Measurements from ENCODE around the gene IRF1.

IRF1 gene

DNA sequence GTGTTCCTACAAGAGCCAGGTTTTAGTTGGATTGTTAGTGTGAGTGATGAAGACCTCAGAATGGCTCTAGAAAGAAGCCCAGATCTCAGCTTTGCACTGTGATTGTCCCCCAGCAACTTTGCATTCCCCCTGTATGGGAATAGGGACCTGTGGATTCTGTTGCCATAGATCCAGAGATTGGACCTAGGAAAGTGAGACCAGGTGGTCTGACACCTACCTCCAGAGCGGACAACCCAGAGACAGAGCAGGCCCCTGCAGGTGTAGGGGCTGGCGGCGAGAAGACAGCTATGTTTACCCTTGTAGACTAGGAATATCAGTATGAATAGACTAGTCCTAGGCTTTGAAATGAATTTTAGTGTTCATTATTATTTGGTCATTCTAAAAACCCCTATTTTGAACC lies 53.6 kb downstream of the IRF1 start:
- no peak for DNase-seq

DNA sequence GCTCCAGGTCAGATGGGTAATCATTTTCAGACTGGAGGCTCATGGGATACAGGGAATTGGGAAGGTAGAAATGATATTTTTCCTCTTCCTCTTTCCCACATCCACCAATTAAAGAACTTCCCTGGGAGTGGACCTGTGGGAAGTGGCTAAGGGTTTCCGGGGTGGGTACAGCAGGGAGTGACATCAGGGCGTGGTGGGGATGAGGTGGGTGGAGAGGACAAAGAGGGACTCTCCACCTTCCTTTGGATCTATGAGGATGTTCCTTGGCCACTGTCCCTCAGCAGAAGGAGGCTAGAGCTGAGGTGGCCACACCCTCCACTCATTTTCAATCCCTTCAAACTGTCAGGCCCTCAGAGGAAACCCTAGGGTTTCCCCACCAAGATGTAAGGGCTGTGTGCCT lies 54.7 kb downstream of the IRF1 start:
- no peak for DNase-seq

DNA sequence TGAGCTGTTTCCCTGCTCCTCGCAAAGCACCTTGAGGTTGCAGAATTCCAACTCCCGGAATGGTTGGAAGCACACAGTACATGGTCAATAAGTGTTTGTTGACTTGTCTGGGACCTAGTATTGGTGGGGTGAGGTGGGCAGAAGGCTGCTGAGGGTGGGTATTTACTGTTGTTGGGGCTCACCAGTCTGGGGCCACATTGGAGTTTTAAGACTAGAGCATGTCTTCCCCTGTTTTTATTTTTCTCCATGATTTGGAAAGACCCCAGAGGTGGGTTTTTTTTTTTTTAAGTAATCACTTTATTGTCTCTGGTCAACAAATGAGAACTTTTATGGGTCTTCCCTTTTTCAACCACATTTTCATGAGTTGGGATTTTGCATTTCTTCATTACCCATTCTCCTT lies 55.1 kb downstream of the IRF1 start:
- no peak for DNase-seq

DNA sequence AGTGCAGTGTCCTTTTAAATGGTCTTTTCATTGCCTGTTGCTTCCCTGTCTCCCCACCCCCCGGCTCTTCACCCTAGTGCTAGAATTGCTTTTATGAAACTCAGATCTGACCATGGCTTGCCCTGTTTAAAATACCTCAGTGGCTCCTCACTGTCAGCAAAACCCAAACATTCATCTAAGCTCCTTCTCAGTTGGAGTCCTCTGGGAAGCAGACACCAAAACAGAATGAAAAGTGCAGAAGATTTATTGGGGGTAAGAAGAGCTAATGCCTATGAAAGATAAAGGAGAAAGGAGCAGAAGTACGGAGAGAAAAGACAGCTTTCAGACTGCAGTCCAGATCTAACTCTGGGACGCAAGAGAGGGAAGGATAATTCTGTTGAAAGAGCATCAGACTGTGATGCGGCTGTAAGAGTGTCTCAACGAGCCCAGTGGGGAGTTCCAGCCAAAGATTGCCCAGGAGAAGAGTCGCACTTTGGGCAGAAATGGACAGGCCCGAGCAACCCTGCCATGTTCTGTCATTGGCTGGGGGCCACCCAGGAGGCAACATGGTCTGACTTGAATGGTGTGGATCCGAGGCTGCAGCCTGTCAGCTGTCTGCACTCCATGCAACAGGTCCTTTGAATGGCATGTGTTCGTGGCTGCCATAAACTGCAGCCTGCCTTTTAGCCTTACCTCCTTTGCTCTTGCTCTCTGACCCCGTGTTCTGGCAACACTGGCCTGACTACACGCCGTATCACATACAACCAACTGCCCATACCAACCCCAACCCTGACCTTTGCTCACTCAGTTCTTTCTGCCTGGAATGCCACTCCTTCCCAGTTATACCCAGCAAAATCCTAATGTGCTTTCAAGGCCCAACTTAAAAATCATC lies 55.9 kb downstream of the IRF1 start:
- no peak for DNase-seq

DNA sequence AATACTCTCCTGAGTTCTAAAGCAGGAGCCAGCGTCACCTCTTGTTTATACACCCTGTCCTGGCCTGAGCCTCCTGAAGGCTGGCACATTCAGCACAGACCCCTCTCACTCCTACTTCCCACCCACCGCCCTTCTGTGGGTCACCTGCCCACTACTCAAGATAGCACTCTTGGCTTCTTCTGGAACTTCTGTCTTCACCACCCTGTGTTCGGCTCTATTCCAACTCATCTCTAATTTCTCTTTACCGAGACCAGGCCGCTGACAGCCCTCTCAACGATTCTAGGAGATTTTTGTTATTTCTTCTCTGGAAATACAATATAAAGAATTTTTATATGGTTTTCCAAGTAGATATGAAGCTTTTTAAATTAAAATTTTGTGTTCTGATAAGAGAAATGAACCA lies 57.4 kb downstream of the IRF1 start:
- DNase-seq = no peak

DNA sequence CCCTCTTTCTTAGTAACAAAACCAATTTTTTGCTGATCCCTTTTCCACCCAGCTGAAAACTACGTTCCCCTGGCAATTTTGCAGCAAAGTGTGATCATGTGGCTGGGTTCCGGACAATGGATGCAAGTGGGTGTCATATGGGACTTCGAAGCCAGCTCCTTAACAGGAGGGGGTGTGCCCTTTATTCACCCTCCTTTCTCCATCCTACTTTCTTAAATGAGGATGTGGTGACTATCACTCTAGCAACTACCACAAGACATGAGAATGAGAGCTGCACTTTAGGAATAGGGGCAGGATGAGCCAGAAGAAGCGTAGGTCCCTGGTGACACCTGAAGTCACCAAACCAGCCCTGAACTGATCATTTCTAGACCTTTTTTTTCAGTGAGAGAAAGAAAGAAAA lies 58.9 kb downstream of the IRF1 start:
- no peak for DNase-seq
